Stimulated activated naive CD8-positive, alpha-beta T cell treated with anti-CD3 and anti-CD28 coated beads, Interleukin-15, Interleukin-2, amounts not matched to agents 100 ng/mL and 50 ng/mL, for 24 hours (primary cell): ENCODE data around the gene AKAP3.

Experiments
- H3K27ac Mint-ChIP-seq: one replicate; pipeline ENCODE4 v1.8.0; 2021; ENCODE audit warnings: mild to moderate bottlenecking, mixed read lengths
- H3K27me3 Mint-ChIP-seq: one replicate; pipeline ENCODE4 v1.8.0; 2021; ENCODE audit warnings: mixed read lengths
- H3K36me3 Mint-ChIP-seq: one replicate; pipeline ENCODE4 v1.8.0; 2021; ENCODE audit warnings: low read depth, mixed read lengths
- H3K4me1 Mint-ChIP-seq: one replicate; pipeline ENCODE4 v1.8.0; 2021; ENCODE audit warnings: low read depth, mixed read lengths
- H3K4me3 Mint-ChIP-seq: one replicate; pipeline ENCODE4 v1.8.0; 2021; ENCODE audit warnings: mild to moderate bottlenecking, mixed read lengths
- H3K9me3 Mint-ChIP-seq: one replicate; pipeline ENCODE4 v1.8.0; 2021; ENCODE audit warnings: mixed read lengths

The AKAP3 gene

DNA sequence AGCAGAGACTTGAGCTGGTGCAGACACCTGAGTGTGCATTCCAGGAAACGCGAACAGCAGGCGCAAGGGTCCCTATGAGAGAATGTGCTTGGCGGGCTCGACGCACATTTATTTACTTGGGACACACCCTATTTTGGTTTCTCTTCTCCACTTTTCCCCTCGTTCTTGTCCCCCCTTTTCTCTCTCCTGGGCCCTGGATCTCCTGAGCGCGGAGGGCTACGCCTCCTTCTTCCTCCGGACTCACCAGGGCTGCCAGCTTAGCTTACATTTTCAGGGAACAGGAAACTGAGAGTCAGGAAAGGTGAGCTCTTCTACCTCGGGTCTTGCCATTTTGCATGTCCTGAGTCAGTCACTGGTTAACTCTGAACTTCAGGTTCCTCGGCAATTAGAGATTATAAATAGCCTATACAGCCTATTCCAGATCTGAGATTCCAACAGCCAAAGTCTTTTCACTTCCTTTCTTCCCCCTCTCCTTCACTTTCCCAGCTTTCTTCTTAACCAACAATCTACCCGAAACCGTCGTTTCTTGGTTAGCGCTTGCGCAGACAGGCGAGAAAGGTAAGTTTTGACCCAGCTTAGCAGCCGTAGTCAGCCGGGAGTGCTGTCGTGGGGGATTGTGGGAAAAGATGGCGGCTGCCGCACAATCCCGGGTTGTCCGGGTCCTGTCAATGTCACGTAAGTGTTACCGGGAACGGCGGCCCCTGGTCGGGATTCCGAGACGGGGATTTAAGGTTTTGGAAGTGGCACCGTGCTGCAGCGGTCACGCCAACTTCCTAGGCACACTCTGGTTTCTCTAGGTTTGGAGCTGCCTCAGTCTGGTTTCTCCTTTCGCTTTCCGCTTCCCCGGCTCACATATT lies at the start of gene AKAP3, which contains the start of gene NDUFA9:
Gene AKAP3 (minus strand): TSS at position 551 of the 857 bp plus-strand sequence. CDS start 10,855 bp downstream, outside the sequence.
Gene NDUFA9 (plus strand): TSS at position 614 of the 857 bp plus-strand sequence. CDS start 13 bp downstream, at position 627.
- Mint-ChIP-seq H3K27ac (peak within 1 kb of the TSS; percentile 95), H3K27me3 (no peaks in the 10 kb centered on the region), H3K4me3 (peak within 1 kb of the TSS; percentile 95), H3K36me3 (peaks cover 10% of the 10 kb centered on the region), H3K9me3 (no peaks in the 10 kb centered on the region), H3K4me1 (peaks cover 53% of the 10 kb centered on the region)

GRCh38 chr12:4690760-4691159 lies 41.9 kb upstream of the AKAP3 start:
- Mint-ChIP-seq H3K27ac (no peak overlapping the region), H3K36me3 (peaks cover 63% of the 10 kb centered on the region), H3K4me3 (no peak overlapping the region), H3K27me3 (no peaks in the 10 kb centered on the region), H3K4me1 (no peaks in the 10 kb centered on the region), H3K9me3 (no peaks in the 10 kb centered on the region)

DNA sequence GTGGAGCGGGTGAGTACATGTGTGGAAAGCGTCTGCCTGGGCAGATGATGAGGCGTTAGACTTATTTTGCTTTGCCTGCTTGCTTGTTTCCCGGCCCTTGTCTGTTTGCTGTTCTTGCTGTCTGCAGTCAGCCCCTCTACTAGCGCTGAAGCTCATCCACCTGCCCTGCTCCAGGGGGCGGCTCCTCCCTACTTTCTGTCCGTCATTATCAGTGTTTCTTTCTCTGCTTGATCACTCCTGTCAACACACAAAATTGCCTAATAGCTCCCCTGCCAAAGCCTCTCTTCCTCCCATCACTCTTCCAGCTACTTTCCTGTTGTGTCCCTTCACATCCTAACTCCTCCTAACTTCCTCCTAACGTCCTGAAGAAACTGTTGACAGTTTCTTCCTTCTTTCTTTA lies 36.5 kb upstream of the AKAP3 start:
- Mint-ChIP-seq H3K27me3 (no peaks in the 10 kb centered on the region), H3K9me3 (no peaks in the 10 kb centered on the region), H3K36me3 (peaks cover 74% of the 10 kb centered on the region), H3K4me3 (no peak overlapping the region), H3K4me1 (no peaks in the 10 kb centered on the region), H3K27ac (no peak overlapping the region)

GRCh38 chr12:4681732-4682131 lies 32.9 kb upstream of the AKAP3 start:
- H3K36me3 Mint-ChIP-seq, result peaks cover 68% of the 10 kb centered on the region
- H3K27ac Mint-ChIP-seq, result no peak overlapping the region
- no peaks in the 10 kb centered on the region for H3K9me3 Mint-ChIP-seq
- H3K27me3 Mint-ChIP-seq, result no peaks in the 10 kb centered on the region
- no peaks in the 10 kb centered on the region for H3K4me1 Mint-ChIP-seq
- H3K4me3 Mint-ChIP-seq, result no peak overlapping the region

DNA sequence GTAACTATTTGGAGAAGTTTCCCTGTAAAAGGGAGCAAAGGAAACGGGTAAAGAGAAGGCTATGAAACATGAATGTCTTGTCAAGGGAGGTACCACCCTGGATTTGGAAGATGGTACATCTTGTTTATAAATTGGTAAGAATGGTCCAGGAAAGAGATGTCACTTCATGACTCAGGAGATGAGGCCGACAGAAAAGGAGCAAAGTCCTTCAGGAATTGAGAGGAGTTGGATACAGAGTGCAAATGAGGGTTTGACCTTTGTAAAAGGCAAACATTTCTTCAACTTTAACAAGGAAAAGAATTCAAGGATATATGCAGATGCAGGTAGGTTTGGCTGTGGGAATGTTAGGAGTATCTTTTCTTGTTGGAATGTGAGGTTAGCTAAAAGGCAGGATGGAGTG lies 30.9 kb upstream of the AKAP3 start:
- H3K27me3 Mint-ChIP-seq, result no peaks in the 10 kb centered on the region
- no peak overlapping the region for H3K4me3 Mint-ChIP-seq
- H3K36me3 Mint-ChIP-seq, result peaks cover 56% of the 10 kb centered on the region
- no peaks in the 10 kb centered on the region for H3K9me3 Mint-ChIP-seq
- H3K4me1 Mint-ChIP-seq, result no peaks in the 10 kb centered on the region
- no peak overlapping the region for H3K27ac Mint-ChIP-seq

- Mint-ChIP-seq H3K27me3 (no peaks in the 10 kb centered on the region), H3K36me3 (peaks cover 39% of the 10 kb centered on the region), H3K9me3 (no peaks in the 10 kb centered on the region), H3K4me1 (no peaks in the 10 kb centered on the region), H3K4me3 (no peak overlapping the region), H3K27ac (no peak overlapping the region)
Observed at GRCh38 chr12:4665236-4665635, 16.4 kb upstream of the AKAP3 start.

- no peak overlapping the region for H3K27ac Mint-ChIP-seq
- no peaks in the 10 kb centered on the region for H3K9me3 Mint-ChIP-seq
- no peaks in the 10 kb centered on the region for H3K4me1 Mint-ChIP-seq
- H3K27me3 Mint-ChIP-seq, result no peaks in the 10 kb centered on the region
- no peak overlapping the region for H3K4me3 Mint-ChIP-seq
- peaks cover 27% of the 10 kb centered on the region for H3K36me3 Mint-ChIP-seq
Observed at GRCh38 chr12:4663971-4664505, 15.2 kb upstream of the AKAP3 start.

DNA sequence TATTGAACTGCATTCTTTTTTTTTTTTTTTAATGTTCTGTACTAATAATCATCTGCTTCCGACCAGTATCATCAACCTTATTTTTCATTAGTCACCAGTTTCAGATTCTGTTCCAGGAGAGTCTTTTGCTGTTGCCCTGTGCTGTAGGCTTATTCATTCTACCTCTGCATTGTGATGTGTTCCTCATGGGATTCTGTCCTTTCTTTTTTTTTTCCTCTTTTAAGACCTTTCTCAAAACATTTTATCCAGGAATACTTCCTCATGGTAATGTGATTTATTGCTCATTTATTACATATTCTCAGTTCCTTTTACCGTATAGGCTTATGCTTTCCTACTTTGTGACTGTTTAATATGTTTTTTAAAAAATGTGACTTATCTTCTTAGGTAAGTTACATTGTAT lies 4.8 kb upstream of the AKAP3 start:
- no peak overlapping the region for H3K4me3 Mint-ChIP-seq
- H3K36me3 Mint-ChIP-seq, result peaks cover 45% of the 10 kb centered on the region
- peaks cover 40% of the 10 kb centered on the region for H3K4me1 Mint-ChIP-seq
- H3K9me3 Mint-ChIP-seq, result no peaks in the 10 kb centered on the region
- H3K27ac Mint-ChIP-seq, result no peak overlapping the region
- H3K27me3 Mint-ChIP-seq, result no peaks in the 10 kb centered on the region

GRCh38 chr12:4653257-4653656 lies 4.4 kb upstream of the AKAP3 start:
- H3K4me3 Mint-ChIP-seq, result no peak overlapping the region
- peaks cover 44% of the 10 kb centered on the region for H3K4me1 Mint-ChIP-seq
- no peak overlapping the region for H3K27ac Mint-ChIP-seq
- H3K27me3 Mint-ChIP-seq, result no peaks in the 10 kb centered on the region
- peaks cover 45% of the 10 kb centered on the region for H3K36me3 Mint-ChIP-seq
- H3K9me3 Mint-ChIP-seq, result no peaks in the 10 kb centered on the region

- Mint-ChIP-seq H3K9me3 (no peaks in the 10 kb centered on the region), H3K36me3 (peaks cover 15% of the 10 kb centered on the region), H3K27ac (peak overlapping the region; percentile 95), H3K27me3 (no peaks in the 10 kb centered on the region), H3K4me3 (peak overlapping the region; percentile 95), H3K4me1 (peaks cover 55% of the 10 kb centered on the region)
Observed at GRCh38 chr12:4649358-4649661, 459 bp upstream of the AKAP3 start.

DNA sequence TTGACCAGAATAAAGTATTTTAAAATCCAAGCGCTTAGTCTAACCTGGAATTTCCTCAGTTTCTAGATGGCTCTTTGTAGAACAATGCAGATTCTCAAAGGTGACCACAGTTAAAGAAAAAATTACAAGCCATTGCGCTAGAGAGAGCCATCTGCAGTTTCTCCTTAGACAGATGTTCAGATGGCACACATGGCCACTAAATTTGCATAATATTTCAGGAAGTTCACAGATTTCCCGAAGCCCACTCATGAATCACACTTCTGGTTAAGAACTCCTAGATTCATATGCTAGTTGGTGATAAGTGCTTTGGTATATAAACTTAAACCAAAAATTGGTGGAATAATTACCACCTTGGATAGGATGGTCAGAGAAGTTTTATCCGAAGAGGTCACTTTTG lies 749 bp downstream of the AKAP3 start:
- peaks cover 6% of the 10 kb centered on the region for H3K36me3 Mint-ChIP-seq

GRCh38 chr12:4645023-4645422 lies 3.8 kb downstream of the AKAP3 start:
- H3K9me3 Mint-ChIP-seq, result no peaks in the 10 kb centered on the region
- H3K27ac Mint-ChIP-seq, result no peak overlapping the region
- H3K4me1 Mint-ChIP-seq, result peaks cover 24% of the 10 kb centered on the region
- H3K4me3 Mint-ChIP-seq, result no peak overlapping the region
- H3K27me3 Mint-ChIP-seq, result peaks cover 3% of the 10 kb centered on the region
- H3K36me3 Mint-ChIP-seq, result no peaks in the 10 kb centered on the region

More for the DNA sequence above, 749 bp downstream of the AKAP3 start:
- Mint-ChIP-seq H3K4me3 (peak overlapping the region; percentile 95), H3K27me3 (no peaks in the 10 kb centered on the region), H3K27ac (peak overlapping the region; percentile 95), H3K4me1 (peaks cover 47% of the 10 kb centered on the region), H3K9me3 (no peaks in the 10 kb centered on the region)

- Mint-ChIP-seq H3K36me3 (no peaks in the 10 kb centered on the region), H3K4me3 (no peak overlapping the region), H3K27me3 (peaks cover 3% of the 10 kb centered on the region), H3K27ac (no peak overlapping the region), H3K4me1 (peaks cover 16% of the 10 kb centered on the region), H3K9me3 (no peaks in the 10 kb centered on the region)
Observed at GRCh38 chr12:4643747-4644146, 5.1 kb downstream of the AKAP3 start.

DNA sequence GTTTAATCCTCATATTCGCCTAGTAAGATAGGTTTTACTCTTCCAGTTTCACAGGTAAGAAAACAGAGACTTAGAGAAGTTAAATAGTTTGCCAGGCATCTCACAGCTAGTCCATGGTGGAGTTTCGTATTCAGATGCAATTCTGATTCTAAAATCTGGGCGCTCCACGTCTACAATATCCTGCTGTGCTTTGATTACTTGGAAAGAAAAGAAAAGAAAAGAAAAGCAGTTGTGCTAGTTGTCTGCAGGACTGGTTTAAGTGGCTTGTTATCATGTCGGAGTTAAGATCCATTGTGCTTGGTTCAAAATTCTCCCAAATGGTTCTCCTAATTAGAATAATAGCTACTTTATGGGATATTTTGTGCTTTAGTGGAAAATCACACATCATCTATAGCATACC lies 18.6 kb downstream of the AKAP3 start:
- Mint-ChIP-seq H3K4me3 (no peak overlapping the region), H3K36me3 (no peaks in the 10 kb centered on the region), H3K9me3 (no peaks in the 10 kb centered on the region), H3K4me1 (no peaks in the 10 kb centered on the region), H3K27ac (no peak overlapping the region), H3K27me3 (peaks cover 3% of the 10 kb centered on the region)

- no peak overlapping the region for H3K27ac Mint-ChIP-seq
- no peaks in the 10 kb centered on the region for H3K4me1 Mint-ChIP-seq
- peaks cover 3% of the 10 kb centered on the region for H3K27me3 Mint-ChIP-seq
- no peaks in the 10 kb centered on the region for H3K36me3 Mint-ChIP-seq
- no peak overlapping the region for H3K4me3 Mint-ChIP-seq
- no peaks in the 10 kb centered on the region for H3K9me3 Mint-ChIP-seq
Observed at GRCh38 chr12:4628406-4628805, 20.4 kb downstream of the AKAP3 start.

GRCh38 chr12:4626543-4626942 lies 22.3 kb downstream of the AKAP3 start:
- H3K4me1 Mint-ChIP-seq, result no peaks in the 10 kb centered on the region
- peaks cover 8% of the 10 kb centered on the region for H3K27me3 Mint-ChIP-seq
- H3K4me3 Mint-ChIP-seq, result no peak overlapping the region
- H3K36me3 Mint-ChIP-seq, result no peaks in the 10 kb centered on the region
- no peaks in the 10 kb centered on the region for H3K9me3 Mint-ChIP-seq
- H3K27ac Mint-ChIP-seq, result no peak overlapping the region
